Body of pancreas (tissue), 4 donors: ENCODE measurements around the gene CDC27. TPM values are rescaled to one million over a fixed set of nuclear protein-coding genes. Genes with fewer than 3 reads are reported as not detected.

ENCODE experiments used
- ATAC-seq: fragments of 150-250 bp; one replicate; pipeline ENCODE4 v1.9.1; 2016
- DNase-seq, 4 donors: peaks; one replicate each; pipeline ENCODE4 v3.0.0-alpha.2; 2019
- H3K27ac ChIP-seq, 4 donors: fragments of 200-600 bp; sonication (generic); 1 replicate in 3 of 4; 2 replicates in 1 of 4; pipeline versions ENCODE4 v1.5.1 to v1.6.1; 2016 to 2019; ENCODE audit warnings: mild to moderate bottlenecking in 1 of 4, mixed read lengths in 1 of 4, moderate library complexity in 1 of 4
- H3K27me3 ChIP-seq, 2 donors: fragments of 200-600 bp; sonication (generic); one replicate each; pipeline ENCODE4 v1.6.0; 2016; ENCODE audit warnings: mild to moderate bottlenecking in 1 of 2
- H3K36me3 ChIP-seq, 2 donors: fragments of 200-600 bp; sonication (generic); replicated peaks in 1 of 2; 2 replicates each; pipeline ENCODE4 v1.5.1; 2016; ENCODE audit warnings: low read depth in 2 of 2; ENCODE audit not compliant: insufficient read depth in 1 of 2
- H3K4me1 ChIP-seq: fragments of 200-600 bp; sonication (generic); one replicate; pipeline ENCODE4 v1.6.0; 2016
- H3K4me3 ChIP-seq, 2 donors: fragments of 200-600 bp; sonication (generic); 1 replicate in 1 of 2; 2 replicates in 1 of 2; pipeline ENCODE4 v1.5.1; 2016 to 2019
- H3K9me3 ChIP-seq, 3 donors: fragments of 200-600 bp; sonication (generic); 1 replicate in 2 of 3; 2 replicates in 1 of 3; pipeline ENCODE4 v1.5.1; 2016
- CTCF ChIP-seq, 7 experiments: fragments of 450-650 bp in 4 of 7; fragments of 200-600 bp in 3 of 7; sonication (generic) in 3 of 7; IDR thresholded peaks; one replicate each; pipeline ENCODE4 v1.5.1; 2016 to 2019; ENCODE audit warnings: antibody characterized with exemption in 7 of 7
- POLR2A ChIP-seq, 3 donors: fragments of 450-650 bp; IDR thresholded peaks; one replicate each; pipeline ENCODE4 v1.6.1; 2016; ENCODE audit warnings: antibody characterized with exemption in 3 of 3, mild to moderate bottlenecking in 2 of 3
- WGBS, 2 donors: methylation state at CpG; one replicate each; pipeline ENCODE4 v1.1.5; 2017; 5-methylcytosine and 5-hydroxymethylcytosine counted together
- intact Hi-C: fragments of 100-400 bp; cut with DNase I; formaldehyde crosslinking; loops from one replicate; pipeline ENCODE4 v1.15.1; 2023
- total RNA-seq, 2 donors: library from RNA; depleted of rRNA; stranded (reverse); fragments of >200 nt; gene quantifications; one replicate each; pipeline ENCODE4 v1.1.0, GENCODE V29; 2016

Gene CDC27
- total RNA-seq, 2 donors from 2014 or later, result 11.5 to 27.2 TPM

GRCh38 chr17:47207143-47208067 is 18.3 kb upstream of the CDC27 start:
- TF ChIP-seq POLR2A (IDR thresholded peaks at IDR 0.05), result no peak
- no peak for TF ChIP-seq CTCF (IDR thresholded peaks at IDR 0.05)
- intact Hi-C loops, result no loop called here
- H3K27ac ChIP-seq, result no peak overlapping the region

GRCh38 chr17:47205419-47205963 is 16.4 kb upstream of the CDC27 start:
- peak; percentile 84 for ATAC-seq
- DNase-seq, result peak; percentile 42 to 75 (median 64)
- TF ChIP-seq POLR2A (IDR thresholded peaks at IDR 0.05) (no peak), CTCF (IDR thresholded peaks at IDR 0.05) (no peak)
- 48 to 53% methylated on average over 9 of the region's 9 CpGs for WGBS, 2 donors
- no peaks in the 10 kb centered on the region for H3K27me3 ChIP-seq
- H3K27ac ChIP-seq, result peak overlapping the region in 3 of 4 donors; percentile 47 to 77 (median 54)
- H3K9me3 ChIP-seq, result no peaks in the 10 kb centered on the region
- intact Hi-C loops, result no loop called here
- H3K4me1 ChIP-seq, result peaks cover 10% of the 10 kb centered on the region
- no peak overlapping the region for H3K4me3 ChIP-seq
- no peaks in the 10 kb centered on the region for H3K36me3 ChIP-seq

More at GRCh38 chr17:47207143-47208067, 18.3 kb upstream of the CDC27 start:
- Histone ChIP-seq H3K4me3 (no peak overlapping the region), H3K9me3 (no peaks in the 10 kb centered on the region), H3K4me1 (peaks cover 10% of the 10 kb centered on the region), H3K27me3 (no peaks in the 10 kb centered on the region), H3K36me3 (no peaks in the 10 kb centered on the region)
- 81 to 82% methylated on average over 8 of the region's 8 CpGs for WGBS, 2 donors
- DNase-seq (no peak), ATAC-seq (no peak)

- ATAC-seq (no peak), DNase-seq (peak in 1 of 4 donors; percentile 17)
- peaks cover 10% of the 10 kb centered on the region for H3K4me1 ChIP-seq
- H3K27me3 ChIP-seq, result no peaks in the 10 kb centered on the region
- H3K36me3 ChIP-seq, result no peaks in the 10 kb centered on the region
- 63 to 68% methylated on average over 6 of the region's 6 CpGs for WGBS, 2 donors
- intact Hi-C loops, result no loop called here
- TF ChIP-seq CTCF (IDR thresholded peaks at IDR 0.05) (no peak), POLR2A (IDR thresholded peaks at IDR 0.05) (no peak)
- H3K9me3 ChIP-seq, result no peaks in the 10 kb centered on the region
- peak overlapping the region in 3 of 4 donors; percentile 47 to 77 (median 54) for H3K27ac ChIP-seq
- H3K4me3 ChIP-seq, result no peak overlapping the region
Measured at GRCh38 chr17:47204722-47205418, 15.8 kb upstream of the CDC27 start.

- Histone ChIP-seq H3K27me3 (no peaks in the 10 kb centered on the region), H3K9me3 (no peaks in the 10 kb centered on the region), H3K4me3 (no peak overlapping the region), H3K4me1 (peaks cover 10% of the 10 kb centered on the region), H3K27ac (peak overlapping the region in 2 of 4 donors; percentile 47 to 77), H3K36me3 (no peaks in the 10 kb centered on the region)
- ATAC-seq (no peak), DNase-seq (no peak)
- WGBS, 2 donors, result 79 to 81% methylated on average over 6 of the region's 6 CpGs
- intact Hi-C loops, result no loop called here
- no peak for TF ChIP-seq CTCF (IDR thresholded peaks at IDR 0.05)
- TF ChIP-seq POLR2A (IDR thresholded peaks at IDR 0.05), result no peak
Measured at GRCh38 chr17:47203984-47204721, 15.1 kb upstream of the CDC27 start.
